HL-60 (cell line): ENCODE measurements around the gene NRXN2.

Experiments used
- CTCF ChIP-seq: IDR thresholded peaks from one replicate; pipeline ENCODE4 v1.5.1; 2011; ENCODE audit warnings: low read length, control low read depth, inconsistent platforms; ENCODE audit not compliant: insufficient read depth
- GABPA ChIP-seq: IDR thresholded peaks from 2 replicates; pipeline ENCODE4 v1.6.1; 2012; ENCODE audit warnings: low read depth
- POLR2AphosphoS5 ChIP-seq: IDR thresholded peaks from 2 replicates; pipeline ENCODE4 v1.6.1; 2012; ENCODE audit warnings: low read depth
- SPI1 ChIP-seq: IDR thresholded peaks from 2 replicates; pipeline ENCODE4 v1.6.1; 2012; ENCODE audit warnings: low read depth, mild to moderate bottlenecking, borderline replicate concordance

GRCh38 chr11:64763526-64764039, 40.6 kb upstream of the NRXN2 start:
- TF ChIP-seq CTCF (no peak), POLR2AphosphoS5 (no peak), GABPA (no peak), SPI1 (no peak)
